HG02840 (cell line): ENCODE data around the gene TCAP.
"Not testable (repeated sequence)": the region's sequence is repeated elsewhere in the genome, so short reads cannot be mapped to it uniquely, and the experiment has no call there.

Experiments
- ATAC-seq: cut with Tn5 transposase; IDR thresholded peaks from one replicate; pipeline ENCODE4 v1.9.1; 2021; ENCODE audit warnings: mild to moderate bottlenecking, moderate library complexity, moderate number of reproducible peaks; ENCODE audit not compliant: unreplicated experiment, low FRiP score

TCAP gene

GRCh38 chr17:39701784-39702422 lies 36.8 kb downstream of the TCAP start:
- no peak for ATAC-seq

- ATAC-seq: no peak
Measured at GRCh38 chr17:39702901-39703893, 38.0 kb downstream of the TCAP start.

GRCh38 chr17:39703913-39704312 lies 38.8 kb downstream of the TCAP start:
- no peak for ATAC-seq

GRCh38 chr17:39704821-39705551 lies 39.8 kb downstream of the TCAP start:
- ATAC-seq: no peak

GRCh38 chr17:39705786-39706348 lies 40.7 kb downstream of the TCAP start:
- no peak for ATAC-seq

- no peak for ATAC-seq
Measured at GRCh38 chr17:39706383-39706782, 41.2 kb downstream of the TCAP start.

- no peak for ATAC-seq
Measured at GRCh38 chr17:39706921-39707337, 41.8 kb downstream of the TCAP start.

GRCh38 chr17:39709319-39709997 lies 44.3 kb downstream of the TCAP start:
- no peak for ATAC-seq

GRCh38 chr17:39709998-39710964 lies 45.1 kb downstream of the TCAP start:
- no peak for ATAC-seq

- not testable (repeated sequence) for ATAC-seq
Measured at GRCh38 chr17:39711071-39711470, 45.9 kb downstream of the TCAP start.

- no peak for ATAC-seq
Measured at GRCh38 chr17:39711851-39712250, 46.7 kb downstream of the TCAP start.

- ATAC-seq: no peak
Measured at GRCh38 chr17:39714234-39714633, 49.1 kb downstream of the TCAP start.

- no peak for ATAC-seq
Measured at GRCh38 chr17:39715375-39716072, 50.4 kb downstream of the TCAP start.
